Measurements from ENCODE around the gene STH.
"Not testable (repeated sequence)": the region's sequence is repeated elsewhere in the genome, so short reads cannot be mapped to it uniquely, and the experiment has no call there.

The STH gene

GRCh38 chr17:46008591-46008990 lies 9.5 kb downstream of the STH start:
- DNase-seq, result no peak

GRCh38 chr17:46009681-46010596 lies 10.9 kb downstream of the STH start:
- DNase-seq, result no peak

DNA sequence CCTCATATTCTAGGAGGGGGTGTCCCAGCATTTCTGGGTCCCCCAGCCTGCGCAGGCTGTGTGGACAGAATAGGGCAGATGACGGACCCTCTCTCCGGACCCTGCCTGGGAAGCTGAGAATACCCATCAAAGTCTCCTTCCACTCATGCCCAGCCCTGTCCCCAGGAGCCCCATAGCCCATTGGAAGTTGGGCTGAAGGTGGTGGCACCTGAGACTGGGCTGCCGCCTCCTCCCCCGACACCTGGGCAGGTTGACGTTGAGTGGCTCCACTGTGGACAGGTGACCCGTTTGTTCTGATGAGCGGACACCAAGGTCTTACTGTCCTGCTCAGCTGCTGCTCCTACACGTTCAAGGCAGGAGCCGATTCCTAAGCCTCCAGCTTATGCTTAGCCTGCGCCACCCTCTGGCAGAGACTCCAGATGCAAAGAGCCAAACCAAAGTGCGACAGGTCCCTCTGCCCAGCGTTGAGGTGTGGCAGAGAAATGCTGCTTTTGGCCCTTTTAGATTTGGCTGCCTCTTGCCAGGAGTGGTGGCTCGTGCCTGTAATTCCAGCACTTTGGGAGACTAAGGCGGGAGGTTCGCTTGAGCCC lies 11.6 kb downstream of the STH start:
- no peak for DNase-seq

DNA sequence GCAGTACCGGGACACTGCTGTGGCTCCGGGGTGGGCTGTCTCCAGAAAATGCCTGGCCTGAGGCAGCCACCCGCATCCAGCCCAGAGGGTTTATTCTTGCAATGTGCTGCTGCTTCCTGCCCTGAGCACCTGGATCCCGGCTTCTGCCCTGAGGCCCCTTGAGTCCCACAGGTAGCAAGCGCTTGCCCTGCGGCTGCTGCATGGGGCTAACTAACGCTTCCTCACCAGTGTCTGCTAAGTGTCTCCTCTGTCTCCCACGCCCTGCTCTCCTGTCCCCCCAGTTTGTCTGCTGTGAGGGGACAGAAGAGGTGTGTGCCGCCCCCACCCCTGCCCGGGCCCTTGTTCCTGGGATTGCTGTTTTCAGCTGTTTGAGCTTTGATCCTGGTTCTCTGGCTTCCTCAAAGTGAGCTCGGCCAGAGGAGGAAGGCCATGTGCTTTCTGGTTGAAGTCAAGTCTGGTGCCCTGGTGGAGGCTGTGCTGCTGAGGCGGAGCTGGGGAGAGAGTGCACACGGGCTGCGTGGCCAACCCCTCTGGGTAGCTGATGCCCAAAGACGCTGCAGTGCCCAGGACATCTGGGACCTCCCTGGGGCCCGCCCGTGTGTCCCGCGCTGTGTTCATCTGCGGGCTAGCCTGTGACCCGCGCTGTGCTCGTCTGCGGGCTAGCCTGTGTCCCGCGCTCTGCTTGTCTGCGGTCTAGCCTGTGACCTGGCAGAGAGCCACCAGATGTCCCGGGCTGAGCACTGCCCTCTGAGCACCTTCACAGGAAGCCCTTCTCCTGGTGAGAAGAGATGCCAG lies 12.9 kb downstream of the STH start:
- DNase-seq, result no peak

GRCh38 chr17:46012506-46013079 lies 13.5 kb downstream of the STH start:
- DNase-seq, result no peak

DNA sequence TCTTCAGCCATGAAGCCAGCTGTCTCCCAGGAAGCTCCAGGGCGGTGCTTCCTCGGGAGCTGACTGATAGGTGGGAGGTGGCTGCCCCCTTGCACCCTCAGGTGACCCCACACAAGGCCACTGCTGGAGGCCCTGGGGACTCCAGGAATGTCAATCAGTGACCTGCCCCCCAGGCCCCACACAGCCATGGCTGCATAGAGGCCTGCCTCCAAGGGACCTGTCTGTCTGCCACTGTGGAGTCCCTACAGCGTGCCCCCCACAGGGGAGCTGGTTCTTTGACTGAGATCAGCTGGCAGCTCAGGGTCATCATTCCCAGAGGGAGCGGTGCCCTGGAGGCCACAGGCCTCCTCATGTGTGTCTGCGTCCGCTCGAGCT lies 14.1 kb downstream of the STH start:
- no peak for DNase-seq

- DNase-seq, result no peak
Measured at GRCh38 chr17:46013502-46014165, 14.6 kb downstream of the STH start.

DNA sequence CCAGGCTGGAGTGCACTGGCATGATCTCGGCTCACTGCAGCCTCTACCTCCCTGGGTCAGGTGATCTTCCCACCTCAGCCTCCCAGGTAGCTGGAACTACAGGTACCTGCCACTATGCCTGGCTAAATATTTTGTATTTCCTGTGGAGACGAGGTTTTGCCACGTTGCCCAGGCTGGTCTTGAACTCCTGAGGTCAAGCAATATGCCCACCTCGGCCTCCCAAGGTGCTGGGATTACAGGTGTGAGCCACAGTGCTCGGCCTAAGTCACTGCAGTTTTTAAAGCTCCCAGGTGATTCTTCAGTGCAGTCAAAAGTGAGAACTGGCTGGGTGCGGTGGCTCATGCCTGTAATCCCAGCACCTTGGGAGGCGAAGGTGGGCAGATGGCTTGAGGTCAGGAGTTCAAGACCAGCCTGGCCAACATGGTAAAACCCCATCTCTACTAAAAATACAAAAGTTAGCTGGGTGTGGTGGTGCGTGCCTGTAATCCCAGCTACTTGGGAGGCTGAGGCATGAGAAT lies 20.4 kb downstream of the STH start:
- DNase-seq, result not testable (repeated sequence)

DNA sequence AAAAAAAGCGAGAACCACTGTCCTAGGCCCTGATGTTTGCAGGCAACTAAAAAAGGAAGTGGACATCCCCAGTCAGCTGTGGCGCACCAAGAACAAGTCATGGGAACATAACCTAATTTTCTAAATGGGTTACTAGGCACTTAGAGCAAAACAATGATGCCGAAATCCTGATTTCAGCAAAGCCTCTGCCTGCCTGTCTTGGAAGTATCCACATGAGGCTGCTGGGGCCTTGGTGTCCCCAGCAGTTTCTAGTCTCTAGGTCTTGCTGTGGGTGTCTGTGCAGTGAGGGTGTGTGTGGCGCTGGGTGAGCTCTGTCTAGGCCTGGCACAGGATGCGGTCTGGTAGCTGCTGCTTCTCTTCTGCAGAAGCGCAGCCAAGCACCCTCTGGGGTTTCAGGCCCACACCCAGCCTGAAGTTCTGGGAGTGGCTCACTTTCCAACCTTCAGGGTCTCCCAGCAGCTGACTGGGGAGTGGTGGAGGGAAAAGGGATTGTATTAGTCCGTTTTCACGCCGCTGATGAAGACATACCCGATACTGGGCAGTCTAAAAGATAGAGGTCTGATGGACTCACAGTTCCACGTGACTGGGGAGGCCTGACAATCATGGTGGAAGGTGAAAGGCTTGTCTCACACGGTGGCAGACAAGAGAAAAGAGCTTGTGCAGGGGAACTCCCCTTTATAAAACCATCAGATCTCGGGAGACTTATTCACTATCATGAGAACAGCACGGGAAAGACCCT lies 21.1 kb downstream of the STH start:
- no peak for DNase-seq

DNA sequence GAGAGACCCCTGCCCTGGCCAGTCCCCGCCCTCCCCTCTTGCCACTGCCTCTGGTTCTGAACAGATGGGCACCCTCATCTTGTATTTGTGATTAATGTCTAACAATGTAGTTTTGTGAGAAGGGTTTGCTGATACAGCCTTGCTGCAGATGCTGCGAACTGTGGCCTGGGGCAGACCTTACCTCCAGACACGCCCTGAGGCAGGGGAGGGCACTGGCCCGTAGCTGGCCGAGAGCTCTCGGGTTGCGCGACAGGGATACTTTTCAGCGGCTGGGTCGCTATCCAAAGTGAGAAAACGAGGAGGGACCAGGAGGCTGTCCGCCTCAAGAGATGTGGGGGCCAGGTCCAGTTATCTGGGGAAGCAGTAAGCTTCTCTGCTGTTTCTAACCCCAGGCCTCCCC lies 21.9 kb downstream of the STH start:
- no peak for DNase-seq

DNA sequence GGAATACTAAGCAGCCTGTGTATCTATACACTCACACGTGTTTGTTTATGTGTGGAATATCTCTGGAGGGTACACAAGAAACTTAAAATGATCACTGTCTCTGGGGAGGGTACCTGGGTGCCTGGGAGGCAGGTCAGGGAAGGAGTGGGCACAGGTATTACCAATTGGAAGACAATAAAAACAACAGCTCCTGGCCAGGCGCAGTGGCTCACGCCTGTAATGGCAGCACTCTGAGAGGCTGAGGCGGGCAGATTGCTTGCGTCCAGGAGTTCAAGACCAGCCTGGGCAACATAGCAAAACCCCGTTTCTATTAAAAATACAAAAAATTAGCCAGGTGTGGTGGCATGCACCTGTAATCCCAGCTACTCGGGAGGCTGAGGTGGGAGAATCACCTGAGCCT lies 24.3 kb downstream of the STH start:
- not testable (repeated sequence) for DNase-seq

- DNase-seq, result no peak
Measured at GRCh38 chr17:46023783-46024388, 24.8 kb downstream of the STH start.

GRCh38 chr17:46024590-46024989 lies 25.5 kb downstream of the STH start:
- DNase-seq, result no peak

- DNase-seq, result no peak
Measured at GRCh38 chr17:46025060-46025459, 26.0 kb downstream of the STH start.

DNA sequence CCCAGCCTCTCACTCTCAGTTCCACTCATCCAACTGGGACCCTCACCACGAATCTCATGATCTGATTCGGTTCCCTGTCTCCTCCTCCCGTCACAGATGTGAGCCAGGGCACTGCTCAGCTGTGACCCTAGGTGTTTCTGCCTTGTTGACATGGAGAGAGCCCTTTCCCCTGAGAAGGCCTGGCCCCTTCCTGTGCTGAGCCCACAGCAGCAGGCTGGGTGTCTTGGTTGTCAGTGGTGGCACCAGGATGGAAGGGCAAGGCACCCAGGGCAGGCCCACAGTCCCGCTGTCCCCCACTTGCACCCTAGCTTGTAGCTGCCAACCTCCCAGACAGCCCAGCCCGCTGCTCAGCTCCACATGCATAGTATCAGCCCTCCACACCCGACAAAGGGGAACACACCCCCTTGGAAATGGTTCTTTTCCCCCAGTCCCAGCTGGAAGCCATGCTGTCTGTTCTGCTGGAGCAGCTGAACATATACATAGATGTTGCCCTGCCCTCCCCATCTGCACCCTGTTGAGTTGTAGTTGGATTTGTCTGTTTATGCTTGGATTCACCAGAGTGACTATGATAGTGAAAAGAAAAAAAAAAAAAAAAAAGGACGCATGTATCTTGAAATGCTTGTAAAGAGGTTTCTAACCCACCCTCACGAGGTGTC lies 26.6 kb downstream of the STH start:
- DNase-seq, result no peak

DNA sequence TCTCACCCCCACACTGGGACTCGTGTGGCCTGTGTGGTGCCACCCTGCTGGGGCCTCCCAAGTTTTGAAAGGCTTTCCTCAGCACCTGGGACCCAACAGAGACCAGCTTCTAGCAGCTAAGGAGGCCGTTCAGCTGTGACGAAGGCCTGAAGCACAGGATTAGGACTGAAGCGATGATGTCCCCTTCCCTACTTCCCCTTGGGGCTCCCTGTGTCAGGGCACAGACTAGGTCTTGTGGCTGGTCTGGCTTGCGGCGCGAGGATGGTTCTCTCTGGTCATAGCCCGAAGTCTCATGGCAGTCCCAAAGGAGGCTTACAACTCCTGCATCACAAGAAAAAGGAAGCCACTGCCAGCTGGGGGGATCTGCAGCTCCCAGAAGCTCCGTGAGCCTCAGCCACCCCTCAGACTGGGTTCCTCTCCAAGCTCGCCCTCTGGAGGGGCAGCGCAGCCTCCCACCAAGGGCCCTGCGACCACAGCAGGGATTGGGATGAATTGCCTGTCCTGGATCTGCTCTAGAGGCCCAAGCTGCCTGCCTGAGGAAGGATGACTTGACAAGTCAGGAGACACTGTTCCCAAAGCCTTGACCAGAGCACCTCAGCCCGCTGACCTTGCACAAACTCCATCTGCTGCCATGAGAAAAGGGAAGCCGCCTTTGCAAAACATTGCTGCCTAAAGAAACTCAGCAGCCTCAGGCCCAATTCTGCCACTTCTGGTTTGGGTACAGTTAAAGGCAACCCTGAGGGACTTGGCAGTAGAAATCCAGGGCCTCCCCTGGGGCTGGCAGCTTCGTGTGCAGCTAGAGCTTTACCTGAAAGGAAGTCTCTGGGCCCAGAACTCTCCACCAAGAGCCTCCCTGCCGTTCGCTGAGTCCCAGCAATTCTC lies 27.4 kb downstream of the STH start:
- no peak for DNase-seq

- no peak for DNase-seq
Measured at GRCh38 chr17:46027048-46027975, 28.3 kb downstream of the STH start.

DNA sequence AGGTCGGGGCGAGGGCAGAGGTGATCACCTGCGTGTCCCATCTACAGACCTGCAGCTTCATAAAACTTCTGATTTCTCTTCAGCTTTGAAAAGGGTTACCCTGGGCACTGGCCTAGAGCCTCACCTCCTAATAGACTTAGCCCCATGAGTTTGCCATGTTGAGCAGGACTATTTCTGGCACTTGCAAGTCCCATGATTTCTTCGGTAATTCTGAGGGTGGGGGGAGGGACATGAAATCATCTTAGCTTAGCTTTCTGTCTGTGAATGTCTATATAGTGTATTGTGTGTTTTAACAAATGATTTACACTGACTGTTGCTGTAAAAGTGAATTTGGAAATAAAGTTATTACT lies 28.9 kb downstream of the STH start:
- DNase-seq, result no peak

GRCh38 chr17:46028374-46028773 lies 29.3 kb downstream of the STH start:
- DNase-seq, result no peak
